OCI-LY7 (cell line): ENCODE data around the gene PDGFD. TPM values are rescaled to one million over a fixed set of nuclear protein-coding genes. Genes with fewer than 3 reads are reported as not detected.

Experiments used
- BruUV-seq: library from RNA; stranded (reverse); fragments of 400-500 nt; replicated peaks from 2 replicates; lab custom pipeline; 2021; lab: Mats Ljungman, UMichigan
- CTCF ChIA-PET: fragments of 300-600 bp; sonication (Branson Sonifier 250); formaldehyde crosslinking; loops from one replicate; lab custom pipeline; 2022; ENCODE audit warnings: antibody characterized with exemption; ENCODE audit not compliant: unreplicated experiment; lab: Charles Lee
- POLR2A ChIA-PET: fragments of 300-600 bp; sonication (Branson Sonifier 250); formaldehyde crosslinking; loops from one replicate; lab custom pipeline; 2022; ENCODE audit warnings: antibody characterized with exemption; lab: Charles Lee
- DNase-seq: peaks from one replicate; pipeline ENCODE4 v3.0.0-alpha.2; 2015; ENCODE audit warnings: low spot score
- H2AFZ ChIP-seq: fragments of 200-600 bp; sonication (generic), shearing (Covaris generic); 2 replicates; pipeline ENCODE4 v1.6.1; 2014; ENCODE audit warnings: mild to moderate bottlenecking, antibody characterized with exemption, low read length, moderate library complexity
- H3K27ac ChIP-seq: fragments of 200-600 bp; sonication (generic); 2 replicates; pipeline ENCODE4 v1.5.1; 2014; ENCODE audit warnings: mixed run types, low read depth, mild to moderate bottlenecking, moderate library complexity, low read length, inconsistent platforms; ENCODE audit not compliant: poor library complexity, severe bottlenecking
- H3K36me3 ChIP-seq: fragments of 200-600 bp; sonication (generic); 2 replicates; pipeline ENCODE4 v1.6.1; 2014; ENCODE audit warnings: mild to moderate bottlenecking, antibody characterized with exemption, low read length, moderate library complexity, mixed read lengths; ENCODE audit not compliant: insufficient read depth
- H3K4me1 ChIP-seq: fragments of 200-600 bp; sonication (generic); 2 replicates; pipeline ENCODE4 v1.5.1; 2014; ENCODE audit warnings: mild to moderate bottlenecking, low read length; ENCODE audit not compliant: insufficient read depth, poor library complexity, severe bottlenecking
- H3K4me2 ChIP-seq: fragments of 200-600 bp; sonication (generic); 2 replicates; pipeline ENCODE4 v1.6.1; 2014; ENCODE audit warnings: mild to moderate bottlenecking, low read length
- H3K4me3 ChIP-seq: fragments of 200-600 bp; sonication (generic); 2 replicates; pipeline ENCODE4 v1.5.1; 2014; ENCODE audit warnings: mild to moderate bottlenecking, low read depth, low read length; ENCODE audit not compliant: poor library complexity, severe bottlenecking
- H3K79me2 ChIP-seq: fragments of 200-600 bp; sonication (generic); 2 replicates; pipeline ENCODE4 v1.6.1; 2016; ENCODE audit warnings: low read depth, mild to moderate bottlenecking, low read length, moderate library complexity, mixed read lengths; ENCODE audit not compliant: insufficient read depth
- H3K9me2 ChIP-seq: fragments of 200-600 bp; sonication (generic); 2 replicates; pipeline ENCODE4 v1.6.1; 2016; ENCODE audit warnings: mild to moderate bottlenecking, low read length, mixed read lengths; ENCODE audit not compliant: insufficient read depth
- H3K9me3 ChIP-seq: fragments of 200-600 bp; sonication (generic); 2 replicates; pipeline ENCODE4 v1.6.1; 2014; ENCODE audit warnings: mild to moderate bottlenecking, mixed run types, low read length, mixed read lengths
- H4K20me1 ChIP-seq: fragments of 200-600 bp; sonication (generic); 2 replicates; pipeline ENCODE4 v1.6.1; 2014; ENCODE audit warnings: mild to moderate bottlenecking, antibody characterized with exemption, low read length, moderate library complexity, mixed read lengths; ENCODE audit not compliant: insufficient read depth
- CTCF ChIP-seq: fragments of 200-600 bp; sonication (generic); conservative IDR thresholded peaks from 2 replicates; pipeline ENCODE4 v1.5.1; 2014; ENCODE audit warnings: mild to moderate bottlenecking, antibody characterized with exemption, low read length, moderate library complexity, mixed read lengths
- EZH2phosphoT487 ChIP-seq: fragments of 200-600 bp; sonication (generic); IDR thresholded peaks from 2 replicates; pipeline ENCODE4 v1.6.1; 2018; ENCODE audit warnings: low read depth, borderline replicate concordance, mild to moderate bottlenecking, mixed run types, antibody characterized with exemption, low read length, moderate library complexity, mixed read lengths
- intact Hi-C: fragments of 100-400 bp; cut with micrococcal nuclease; formaldehyde crosslinking; loops from one replicate; pipeline ENCODE4 v1.10.0; 2022; ENCODE audit not compliant: unreplicated experiment
- total RNA-seq, 2 experiments: library from RNA; depleted of rRNA in 1 of 2; stranded (reverse); fragments of >200 nt in 1 of 2; shearing (Covaris generic) in 1 of 2; gene quantifications; 2 replicates each; pipeline ENCODE4 v1.2.3, GENCODE V29; 2014 to 2022

PDGFD gene
- total RNA-seq, 2 experiments from 2014 or later: 1.0 to 6.0 TPM

GRCh38 chr11:104060004-104060794, 103.7 kb downstream of the PDGFD start:
- no peaks in the 10 kb centered on the region for H3K4me1 ChIP-seq
- CTCF ChIA-PET: no interaction called here
- H3K4me2 ChIP-seq: no peak overlapping the region

GRCh38 chr11:104058680-104059079, 105.3 kb downstream of the PDGFD start:
- BruUV-seq: no TSS peak
- no peak overlapping the region for H2AFZ ChIP-seq
- intact Hi-C loops: no loop called here
- H3K36me3 ChIP-seq: no peaks in the 10 kb centered on the region
- H3K4me3 ChIP-seq: no peak overlapping the region
- no peaks in the 10 kb centered on the region for H3K9me2 ChIP-seq
- no peaks in the 10 kb centered on the region for H3K4me1 ChIP-seq
- H3K9me3 ChIP-seq: no peaks in the 10 kb centered on the region
- H4K20me1 ChIP-seq: no peaks in the 10 kb centered on the region
- POLR2A ChIA-PET: no interaction called here
- no peak overlapping the region for H3K27ac ChIP-seq
- no peaks in the 10 kb centered on the region for H3K79me2 ChIP-seq
- TF ChIP-seq EZH2phosphoT487 (no peak), CTCF (no peak)
- CTCF ChIA-PET: no interaction called here
- no peak for DNase-seq
- no peak overlapping the region for H3K4me2 ChIP-seq

More at GRCh38 chr11:104060004-104060794, 103.7 kb downstream of the PDGFD start:
- TF ChIP-seq CTCF (no peak), EZH2phosphoT487 (no peak)
- POLR2A ChIA-PET: no interaction called here
- Histone ChIP-seq H3K36me3 (no peaks in the 10 kb centered on the region), H4K20me1 (no peaks in the 10 kb centered on the region), H3K9me3 (no peaks in the 10 kb centered on the region), H2AFZ (no peak overlapping the region), H3K27ac (no peak overlapping the region), H3K79me2 (no peaks in the 10 kb centered on the region), H3K4me3 (no peak overlapping the region), H3K9me2 (no peaks in the 10 kb centered on the region)
- BruUV-seq: no TSS peak
- intact Hi-C loops: no loop called here
- no peak for DNase-seq

- Histone ChIP-seq H3K9me3 (no peaks in the 10 kb centered on the region), H3K36me3 (no peaks in the 10 kb centered on the region), H3K4me3 (no peak overlapping the region), H4K20me1 (no peaks in the 10 kb centered on the region), H3K9me2 (no peaks in the 10 kb centered on the region), H2AFZ (no peak overlapping the region), H3K27ac (no peak overlapping the region), H3K4me2 (no peak overlapping the region), H3K4me1 (no peaks in the 10 kb centered on the region), H3K79me2 (no peaks in the 10 kb centered on the region)
- ChIA-PET CTCF (no interaction called here), POLR2A (interaction anchor here (0.6 to 0.9 kb wide), 2 partner anchors 34 to 127 kb away, joined by 3 read pairs; no protein-coding TSS in a partner anchor)
- DNase-seq: no peak
- TF ChIP-seq EZH2phosphoT487: no peak
- no peak for TF ChIP-seq CTCF
- no TSS peak for BruUV-seq
- intact Hi-C loops: no loop called here
Observed at GRCh38 chr11:104057908-104058307, 106.0 kb downstream of the PDGFD start.
